A549 (cell line): ENCODE measurements around the gene UTY. TPM values are rescaled to one million over a fixed set of nuclear protein-coding genes. Genes with fewer than 3 reads are reported as not detected.
"Not testable (repeated sequence)": the region's sequence is repeated elsewhere in the genome, so short reads cannot be mapped to it uniquely, and the experiment has no call there.

ENCODE experiments used
- ATAC-seq, 2 experiments: fragments of 200-7000 bp in 1 of 2; fragments of >200 bp in 1 of 2; cut with Nextera tagmentation in 1 of 2; cut with Tn5 transposase in 1 of 2; 3 replicates each; pipeline versions ENCODE4 v1.8.0 to v1.9.1; 2018 to 2020; ENCODE audit warnings: mild to moderate bottlenecking in 1 of 2, moderate library complexity in 1 of 2
- CTCF ChIA-PET: fragments of 300-600 bp; sonication (Branson Sonifier 250); formaldehyde crosslinking; extraction: SDS; loops from one replicate; lab custom pipeline; 2021; ENCODE audit warnings: antibody characterized with exemption, inconsistent platforms; lab: Yijun Ruan, JAX
- POLR2A ChIA-PET: fragments of 350-600 bp; formaldehyde crosslinking; extraction: SDS; loops from one replicate; lab custom pipeline; 2021; ENCODE audit warnings: antibody characterized with exemption, inconsistent platforms; lab: Yijun Ruan, JAX
- DNase-seq, 2 experiments: peaks; one replicate each; pipeline versions ENCODE4 v3.0.0 to v3.0.0-alpha.2; 2011 to 2016; ENCODE audit warnings: low read depth in 1 of 2, low spot score in 1 of 2
- FAIRE-seq: peaks from 2 replicates; lab custom pipeline; 2011; peaks lifted over from hg19 to GRCh38; lab: Jason Lieb, UNC
- H3K27ac ChIP-seq, 2 experiments: fragments of >200 bp; sonication (Bioruptor Twin); formaldehyde crosslinking; 3 replicates each; pipeline ENCODE4 v1.5.1; 2016 to 2017
- H3K4me1 ChIP-seq: fragments of >200 bp; sonication (Bioruptor Twin); formaldehyde crosslinking; 3 replicates; pipeline ENCODE4 v1.6.1; 2016
- H3K4me2 ChIP-seq: fragments of >200 bp; sonication (Bioruptor Twin); formaldehyde crosslinking; 3 replicates; pipeline ENCODE4 v1.6.1; 2016
- H3K4me3 ChIP-seq: fragments of >200 bp; sonication (Bioruptor Twin); formaldehyde crosslinking; 3 replicates; pipeline ENCODE4 v1.5.1; 2016
- H3K9me3 ChIP-seq: fragments of >200 bp; sonication (Bioruptor Twin); formaldehyde crosslinking; 3 replicates; pipeline ENCODE4 v1.6.1; 2016
- BHLHE40 ChIP-seq: IDR thresholded peaks from 2 replicates; pipeline ENCODE4 v1.6.1; 2012; ENCODE audit warnings: low read depth, low read length, inconsistent platforms
- CBX2 ChIP-seq: fragments of 200-600 bp; sonication (generic); IDR thresholded peaks from 2 replicates; pipeline ENCODE4 v1.6.1; 2016; ENCODE audit warnings: low read depth, mild to moderate bottlenecking, borderline replicate concordance
- CEBPB ChIP-seq, 2 experiments: fragments of >200 bp in 1 of 2; sonication (Bioruptor Twin) in 1 of 2; formaldehyde crosslinking in 1 of 2; IDR thresholded peaks; 2 replicates each; pipeline ENCODE4 v1.6.1; 2012 to 2016
- CHD2 ChIP-seq: fragments of 150-350 bp; IDR thresholded peaks from 2 replicates; pipeline ENCODE4 v1.6.1; 2014; ENCODE audit warnings: low read length; ENCODE audit not compliant: partially characterized antibody
- FOSB ChIP-seq: fragments of 250-450 bp; sonication (Bioruptor Pico); IDR thresholded peaks from 2 replicates; pipeline ENCODE4 v1.5.0; 2020; ENCODE audit warnings: mild to moderate bottlenecking, moderate library complexity
- FOXS1 ChIP-seq: fragments of 250-450 bp; sonication (Bioruptor Pico); IDR thresholded peaks from 2 replicates; pipeline ENCODE4 v1.5.0; 2020; ENCODE audit warnings: mild to moderate bottlenecking, moderate library complexity
- HEYL ChIP-seq: fragments of 250-450 bp; sonication (Bioruptor Pico); IDR thresholded peaks from 2 replicates; pipeline ENCODE4 v1.8.0; 2021; ENCODE audit warnings: mild to moderate bottlenecking, moderate library complexity
- HOXA7 ChIP-seq: fragments of 250-450 bp; sonication (Bioruptor Pico); IDR thresholded peaks from 2 replicates; pipeline ENCODE4 v1.5.0; 2020; ENCODE audit warnings: mild to moderate bottlenecking, moderate library complexity
- HOXB5 ChIP-seq: fragments of 250-450 bp; sonication (Bioruptor Pico); IDR thresholded peaks from 2 replicates; pipeline ENCODE4 v1.5.0; 2020; ENCODE audit warnings: mild to moderate bottlenecking, moderate library complexity
- JUN ChIP-seq, 2 experiments: fragments of >200 bp; sonication (Bioruptor Twin); formaldehyde crosslinking; IDR thresholded peaks; 2 replicates in 1 of 2; 3 replicates in 1 of 2; pipeline ENCODE4 v1.6.1; 2016 to 2017
- KDM1A ChIP-seq: fragments of 200-600 bp; sonication (generic); IDR thresholded peaks from 2 replicates; pipeline ENCODE4 v1.6.1; 2016; ENCODE audit warnings: low read depth, mild to moderate bottlenecking
- KDM5A ChIP-seq: fragments of 200-600 bp; sonication (generic); IDR thresholded peaks from 2 replicates; pipeline ENCODE4 v1.6.1; 2016; ENCODE audit warnings: antibody characterized with exemption, mild to moderate bottlenecking
- MAFK ChIP-seq: fragments of 450-650 bp; IDR thresholded peaks from 2 replicates; pipeline ENCODE4 v1.6.1; 2014; ENCODE audit not compliant: partially characterized antibody
- MAZ ChIP-seq: fragments of 150-350 bp; IDR thresholded peaks from 2 replicates; pipeline ENCODE4 v1.6.1; 2014; ENCODE audit warnings: antibody characterized with exemption, low read depth, low read length, borderline replicate concordance
- MYC ChIP-seq: IDR thresholded peaks from 2 replicates; pipeline ENCODE4 v1.6.1; 2012; ENCODE audit warnings: mild to moderate bottlenecking, inconsistent platforms, low read length, improper control_type of control experiment, borderline replicate concordance
- POLR2A ChIP-seq: IDR thresholded peaks from 2 replicates; pipeline ENCODE4 v1.6.1; 2012; ENCODE audit warnings: mild to moderate bottlenecking, low read length
- RNF2 ChIP-seq: fragments of 200-600 bp; sonication (generic); IDR thresholded peaks from 2 replicates; pipeline ENCODE4 v1.6.1; 2016; ENCODE audit warnings: low read depth, mild to moderate bottlenecking, antibody characterized with exemption, moderate library complexity, borderline replicate concordance
- ZFP36 ChIP-seq: fragments of 450-650 bp; IDR thresholded peaks from 2 replicates; pipeline ENCODE4 v1.6.1; 2014; ENCODE audit warnings: borderline replicate concordance; ENCODE audit not compliant: partially characterized antibody
- ZNF302 ChIP-seq: fragments of 250-450 bp; sonication (Bioruptor Pico); IDR thresholded peaks from 2 replicates; pipeline ENCODE4 v1.9.0; 2021; ENCODE audit warnings: inconsistent platforms, mild to moderate bottlenecking, moderate library complexity
- ZSCAN20 ChIP-seq: fragments of 250-450 bp; sonication (Bioruptor Pico); IDR thresholded peaks from 2 replicates; pipeline ENCODE4 v1.8.0; 2022; ENCODE audit warnings: mild to moderate bottlenecking, moderate library complexity
- WGBS: methylation state at CpG from one replicate; pipeline ENCODE4 v1.1.6; 2017; ENCODE audit errors: missing lambda C conversion rate; 5-methylcytosine and 5-hydroxymethylcytosine counted together
- polyA plus RNA-seq, 4 experiments: library from polyadenylated mRNA; depleted of rRNA in 3 of 4; stranded (reverse); fragments of >200 nt; fragmentation: RNase III in 1 of 4; extraction: RNeasy Plus Mini Kit Qiagen cat#74134 plus additional on column Dnase treatment in 1 of 4; gene quantifications; 2 replicates in 3 of 4; 3 replicates in 1 of 4; pipeline ENCODE4 v1.2.3, GENCODE V29; 2011 to 2017
- TF ChIP-seq, protein P1 (sequence below): fragments of >200 bp; sonication (Bioruptor Twin); formaldehyde crosslinking; IDR thresholded peaks from 3 replicates; pipeline ENCODE4 v1.5.1; 2016
- TF ChIP-seq, protein P2 (sequence below): fragments of 450-650 bp; IDR thresholded peaks from 2 replicates; pipeline ENCODE4 v1.6.1; 2014; ENCODE audit warnings: antibody characterized with exemption
- TF ChIP-seq, protein P3 (sequence below): fragments of 200-600 bp; sonication (generic); IDR thresholded peaks from 2 replicates; pipeline ENCODE4 v1.6.1; 2016; ENCODE audit warnings: antibody characterized with exemption, mild to moderate bottlenecking, moderate library complexity
- TF ChIP-seq, protein P4 (sequence below): IDR thresholded peaks from 2 replicates; pipeline ENCODE4 v1.6.1; 2012
- TF ChIP-seq, protein P5 (sequence below): IDR thresholded peaks from 2 replicates; pipeline ENCODE4 v1.6.1; 2012

UTY gene
- polyA plus RNA-seq, 2 of the 4 experiments (the other 2 are of a cell fraction) = 2.9 to 12.5 TPM

DNA sequence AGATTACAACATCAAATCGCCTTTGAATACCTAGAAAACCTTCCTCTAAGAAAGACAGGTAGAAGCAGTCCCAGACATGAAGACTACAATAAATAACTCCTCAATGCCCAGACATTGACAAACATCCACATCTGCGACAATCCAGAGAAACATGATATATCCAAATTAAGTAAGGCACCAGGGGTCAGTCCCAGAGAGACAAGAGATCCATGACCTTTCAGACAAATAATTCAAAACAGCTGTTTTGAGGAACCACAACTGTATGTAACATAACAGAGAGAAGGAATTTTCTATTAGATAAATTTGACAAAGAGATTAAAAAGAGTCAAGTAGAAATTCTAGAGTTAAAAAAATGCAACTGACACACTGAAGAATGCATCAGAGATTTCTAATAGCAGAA is 200.3 kb downstream of the UTY start (continued):
- TF ChIP-seq, protein P1, sequence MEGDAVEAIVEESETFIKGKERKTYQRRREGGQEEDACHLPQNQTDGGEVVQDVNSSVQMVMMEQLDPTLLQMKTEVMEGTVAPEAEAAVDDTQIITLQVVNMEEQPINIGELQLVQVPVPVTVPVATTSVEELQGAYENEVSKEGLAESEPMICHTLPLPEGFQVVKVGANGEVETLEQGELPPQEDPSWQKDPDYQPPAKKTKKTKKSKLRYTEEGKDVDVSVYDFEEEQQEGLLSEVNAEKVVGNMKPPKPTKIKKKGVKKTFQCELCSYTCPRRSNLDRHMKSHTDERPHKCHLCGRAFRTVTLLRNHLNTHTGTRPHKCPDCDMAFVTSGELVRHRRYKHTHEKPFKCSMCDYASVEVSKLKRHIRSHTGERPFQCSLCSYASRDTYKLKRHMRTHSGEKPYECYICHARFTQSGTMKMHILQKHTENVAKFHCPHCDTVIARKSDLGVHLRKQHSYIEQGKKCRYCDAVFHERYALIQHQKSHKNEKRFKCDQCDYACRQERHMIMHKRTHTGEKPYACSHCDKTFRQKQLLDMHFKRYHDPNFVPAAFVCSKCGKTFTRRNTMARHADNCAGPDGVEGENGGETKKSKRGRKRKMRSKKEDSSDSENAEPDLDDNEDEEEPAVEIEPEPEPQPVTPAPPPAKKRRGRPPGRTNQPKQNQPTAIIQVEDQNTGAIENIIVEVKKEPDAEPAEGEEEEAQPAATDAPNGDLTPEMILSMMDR = no peak
- TF ChIP-seq MAZ = no peak
- no peak for TF ChIP-seq FOXS1 (CRISPR knock-in tag)
- TF ChIP-seq, protein P2, sequence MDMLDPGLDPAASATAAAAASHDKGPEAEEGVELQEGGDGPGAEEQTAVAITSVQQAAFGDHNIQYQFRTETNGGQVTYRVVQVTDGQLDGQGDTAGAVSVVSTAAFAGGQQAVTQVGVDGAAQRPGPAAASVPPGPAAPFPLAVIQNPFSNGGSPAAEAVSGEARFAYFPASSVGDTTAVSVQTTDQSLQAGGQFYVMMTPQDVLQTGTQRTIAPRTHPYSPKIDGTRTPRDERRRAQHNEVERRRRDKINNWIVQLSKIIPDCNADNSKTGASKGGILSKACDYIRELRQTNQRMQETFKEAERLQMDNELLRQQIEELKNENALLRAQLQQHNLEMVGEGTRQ = no peak
- TF ChIP-seq, protein P3, sequence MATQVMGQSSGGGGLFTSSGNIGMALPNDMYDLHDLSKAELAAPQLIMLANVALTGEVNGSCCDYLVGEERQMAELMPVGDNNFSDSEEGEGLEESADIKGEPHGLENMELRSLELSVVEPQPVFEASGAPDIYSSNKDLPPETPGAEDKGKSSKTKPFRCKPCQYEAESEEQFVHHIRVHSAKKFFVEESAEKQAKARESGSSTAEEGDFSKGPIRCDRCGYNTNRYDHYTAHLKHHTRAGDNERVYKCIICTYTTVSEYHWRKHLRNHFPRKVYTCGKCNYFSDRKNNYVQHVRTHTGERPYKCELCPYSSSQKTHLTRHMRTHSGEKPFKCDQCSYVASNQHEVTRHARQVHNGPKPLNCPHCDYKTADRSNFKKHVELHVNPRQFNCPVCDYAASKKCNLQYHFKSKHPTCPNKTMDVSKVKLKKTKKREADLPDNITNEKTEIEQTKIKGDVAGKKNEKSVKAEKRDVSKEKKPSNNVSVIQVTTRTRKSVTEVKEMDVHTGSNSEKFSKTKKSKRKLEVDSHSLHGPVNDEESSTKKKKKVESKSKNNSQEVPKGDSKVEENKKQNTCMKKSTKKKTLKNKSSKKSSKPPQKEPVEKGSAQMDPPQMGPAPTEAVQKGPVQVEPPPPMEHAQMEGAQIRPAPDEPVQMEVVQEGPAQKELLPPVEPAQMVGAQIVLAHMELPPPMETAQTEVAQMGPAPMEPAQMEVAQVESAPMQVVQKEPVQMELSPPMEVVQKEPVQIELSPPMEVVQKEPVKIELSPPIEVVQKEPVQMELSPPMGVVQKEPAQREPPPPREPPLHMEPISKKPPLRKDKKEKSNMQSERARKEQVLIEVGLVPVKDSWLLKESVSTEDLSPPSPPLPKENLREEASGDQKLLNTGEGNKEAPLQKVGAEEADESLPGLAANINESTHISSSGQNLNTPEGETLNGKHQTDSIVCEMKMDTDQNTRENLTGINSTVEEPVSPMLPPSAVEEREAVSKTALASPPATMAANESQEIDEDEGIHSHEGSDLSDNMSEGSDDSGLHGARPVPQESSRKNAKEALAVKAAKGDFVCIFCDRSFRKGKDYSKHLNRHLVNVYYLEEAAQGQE = no peak
- no peak for TF ChIP-seq POLR2A
- no peak for TF ChIP-seq CEBPB (IDR thresholded peaks at IDR 0.05)

DNA sequence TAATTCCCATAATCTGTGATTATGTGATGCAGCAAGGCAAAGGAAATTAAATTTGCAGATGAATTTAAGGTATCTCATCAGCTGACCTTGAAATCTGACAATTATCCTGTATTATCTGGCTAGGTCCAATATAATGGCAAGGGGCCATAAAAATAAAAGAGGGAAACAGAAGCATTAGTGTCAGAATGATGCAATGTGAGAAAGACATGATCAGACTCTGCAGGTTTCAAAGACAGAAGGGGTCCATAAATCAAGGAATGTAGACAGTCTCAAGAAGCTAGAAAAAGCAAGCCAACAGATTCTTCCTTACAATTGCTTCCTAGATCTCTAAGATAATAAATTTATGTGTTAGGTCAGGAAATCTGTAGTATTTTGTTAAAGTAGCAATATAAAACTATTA is 208.1 kb downstream of the UTY start:
- TF ChIP-seq MAFK = no peak
- TF ChIP-seq FOSB (CRISPR knock-in tag) = no peak
- no peak for TF ChIP-seq HOXA7 (CRISPR knock-in tag)
- TF ChIP-seq CHD2 = no peak
- no peak for TF ChIP-seq KDM1A
- TF ChIP-seq ZFP36 = no peak
- no peak for TF ChIP-seq ZSCAN20 (CRISPR knock-in tag)
- no peak for TF ChIP-seq CBX2
- TF ChIP-seq, protein P4, sequence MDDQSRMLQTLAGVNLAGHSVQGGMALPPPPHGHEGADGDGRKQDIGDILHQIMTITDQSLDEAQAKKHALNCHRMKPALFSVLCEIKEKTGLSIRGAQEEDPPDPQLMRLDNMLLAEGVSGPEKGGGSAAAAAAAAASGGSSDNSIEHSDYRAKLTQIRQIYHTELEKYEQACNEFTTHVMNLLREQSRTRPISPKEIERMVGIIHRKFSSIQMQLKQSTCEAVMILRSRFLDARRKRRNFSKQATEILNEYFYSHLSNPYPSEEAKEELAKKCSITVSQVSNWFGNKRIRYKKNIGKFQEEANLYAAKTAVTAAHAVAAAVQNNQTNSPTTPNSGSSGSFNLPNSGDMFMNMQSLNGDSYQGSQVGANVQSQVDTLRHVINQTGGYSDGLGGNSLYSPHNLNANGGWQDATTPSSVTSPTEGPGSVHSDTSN = no peak
- no peak for TF ChIP-seq MYC
- TF ChIP-seq HOXB5 = no peak
- no peak for TF ChIP-seq KDM5A
- no peak for TF ChIP-seq BHLHE40
- TF ChIP-seq, protein P5, sequence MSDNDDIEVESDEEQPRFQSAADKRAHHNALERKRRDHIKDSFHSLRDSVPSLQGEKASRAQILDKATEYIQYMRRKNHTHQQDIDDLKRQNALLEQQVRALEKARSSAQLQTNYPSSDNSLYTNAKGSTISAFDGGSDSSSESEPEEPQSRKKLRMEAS = no peak
- TF ChIP-seq JUN (IDR thresholded peaks at IDR 0.05) = no peak
- no peak for TF ChIP-seq ZNF302 (CRISPR knock-in tag)
- TF ChIP-seq HEYL = no peak
- TF ChIP-seq RNF2 = no peak
- TF ChIP-seq, all 56 proteins: peak for 0
- POLR2A ChIA-PET = no interaction called here
- FAIRE-seq (no peak), ATAC-seq (no peak), DNase-seq (no peak)
- no peaks in the 10 kb centered on the region for H3K4me1 ChIP-seq
- H3K27ac ChIP-seq = no peak overlapping the region
- H3K4me3 ChIP-seq = no peak overlapping the region
- CTCF ChIA-PET = no interaction called here
- H3K4me2 ChIP-seq = no peak overlapping the region
- H3K9me3 ChIP-seq = no peaks in the 10 kb centered on the region

DNA sequence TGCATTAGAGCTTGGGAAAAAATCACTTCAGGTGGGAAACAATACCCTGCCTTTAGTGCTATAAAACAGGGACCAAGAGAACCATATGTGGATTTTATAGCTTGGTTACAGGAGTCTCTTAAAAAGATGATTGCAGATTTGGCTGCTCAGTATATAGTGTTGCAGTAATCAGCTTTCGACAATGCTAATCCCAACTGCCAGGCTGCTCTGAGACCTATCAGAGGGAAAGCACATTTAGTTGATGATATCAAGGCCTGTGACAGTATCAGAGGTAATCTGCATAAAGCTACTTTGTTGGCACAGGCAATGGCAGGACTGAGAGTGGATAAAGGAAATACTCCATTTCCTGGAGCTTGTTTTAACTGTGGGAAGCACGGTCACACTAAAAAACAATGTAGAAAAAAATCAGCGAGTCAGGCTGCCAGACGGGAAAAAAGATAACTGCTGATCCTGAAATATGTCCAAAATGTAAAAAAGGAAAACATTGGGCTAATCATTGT is 225.8 kb downstream of the UTY start:
- POLR2A ChIA-PET, DNase-seq, H3K4me3 ChIP-seq, H3K9me3 ChIP-seq, FAIRE-seq, H3K27ac ChIP-seq, H3K4me2 ChIP-seq, ATAC-seq, H3K4me1 ChIP-seq, CTCF ChIA-PET: not testable (repeated sequence)
- 89% methylated on average over 4 of the region's 4 CpGs for WGBS
